ENCODE data around the gene CTSD.

Gene CTSD

DNA sequence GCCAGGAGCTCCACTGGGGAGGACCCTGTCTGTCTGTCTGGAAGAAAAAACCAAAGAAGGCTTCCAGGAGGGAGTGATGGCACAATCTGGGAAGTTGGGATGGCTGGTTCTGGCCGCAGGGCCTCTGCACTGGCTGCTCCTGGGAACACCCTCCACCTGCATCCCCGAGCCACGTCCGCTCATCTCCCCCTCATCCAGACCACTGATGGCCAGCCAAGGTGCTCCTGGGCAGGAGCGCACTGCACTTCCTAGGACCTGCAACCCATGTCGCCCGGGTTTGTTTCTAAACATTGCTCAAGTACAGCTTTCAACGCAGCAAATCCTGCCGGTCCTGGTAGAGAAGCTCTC is 8.4 kb downstream of the CTSD start:
- DNase-seq (ENCODE audit: low spot score) = no peak
- TF ChIP-seq, protein P1, sequence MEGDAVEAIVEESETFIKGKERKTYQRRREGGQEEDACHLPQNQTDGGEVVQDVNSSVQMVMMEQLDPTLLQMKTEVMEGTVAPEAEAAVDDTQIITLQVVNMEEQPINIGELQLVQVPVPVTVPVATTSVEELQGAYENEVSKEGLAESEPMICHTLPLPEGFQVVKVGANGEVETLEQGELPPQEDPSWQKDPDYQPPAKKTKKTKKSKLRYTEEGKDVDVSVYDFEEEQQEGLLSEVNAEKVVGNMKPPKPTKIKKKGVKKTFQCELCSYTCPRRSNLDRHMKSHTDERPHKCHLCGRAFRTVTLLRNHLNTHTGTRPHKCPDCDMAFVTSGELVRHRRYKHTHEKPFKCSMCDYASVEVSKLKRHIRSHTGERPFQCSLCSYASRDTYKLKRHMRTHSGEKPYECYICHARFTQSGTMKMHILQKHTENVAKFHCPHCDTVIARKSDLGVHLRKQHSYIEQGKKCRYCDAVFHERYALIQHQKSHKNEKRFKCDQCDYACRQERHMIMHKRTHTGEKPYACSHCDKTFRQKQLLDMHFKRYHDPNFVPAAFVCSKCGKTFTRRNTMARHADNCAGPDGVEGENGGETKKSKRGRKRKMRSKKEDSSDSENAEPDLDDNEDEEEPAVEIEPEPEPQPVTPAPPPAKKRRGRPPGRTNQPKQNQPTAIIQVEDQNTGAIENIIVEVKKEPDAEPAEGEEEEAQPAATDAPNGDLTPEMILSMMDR (IDR thresholded peaks at IDR 0.05; ENCODE audit: extremely low read depth, insufficient read depth, missing control alignments) = no peak
- in situ Hi-C loops (cut with MboI; ENCODE audit: low pct_unique_long_range_greater_than_20kb, low sequenced_read_pairs, unreplicated experiment) = no loop called here

DNA sequence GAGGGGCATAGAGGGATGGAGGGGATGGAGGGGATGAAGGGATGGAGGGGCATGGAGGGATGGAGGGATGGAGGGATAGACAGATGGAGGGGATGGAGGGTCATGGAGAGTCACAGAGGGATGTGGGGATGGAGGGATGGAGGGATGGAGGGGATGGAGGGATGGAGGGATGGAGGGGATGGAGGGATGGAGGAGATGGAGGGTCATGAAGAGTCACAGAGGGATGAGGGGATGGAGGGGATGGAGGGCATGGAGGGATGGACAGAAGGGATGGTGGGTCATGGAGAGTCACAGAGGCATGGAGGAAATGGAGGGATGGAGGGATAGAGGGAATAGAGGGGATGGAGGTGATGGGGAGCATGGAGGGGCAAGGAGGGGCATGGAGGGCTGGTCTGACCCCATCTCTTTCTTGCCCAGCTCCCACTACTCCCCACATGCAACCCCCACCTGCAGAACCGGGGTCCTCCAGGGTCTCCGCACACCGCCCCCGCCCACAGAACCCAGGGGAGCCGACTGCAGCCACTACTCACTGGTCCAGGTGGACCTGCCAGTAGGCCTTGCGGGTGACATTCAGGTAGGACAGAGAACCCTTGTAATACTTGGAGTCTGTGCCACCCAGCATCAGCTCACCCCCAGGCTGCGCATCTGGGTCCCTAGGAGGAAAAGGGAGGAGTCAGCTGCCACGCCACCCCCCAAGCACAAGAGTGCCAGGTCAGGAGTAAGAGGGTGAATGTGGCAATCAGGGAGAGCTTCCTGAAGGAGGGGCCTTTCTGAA is 9.2 kb downstream of the CTSD start:
- DNase-seq (ENCODE audit: low spot score) = no peak
- in situ Hi-C loops (cut with MboI; ENCODE audit: low pct_unique_long_range_greater_than_20kb, low sequenced_read_pairs, unreplicated experiment) = no loop called here
- TF ChIP-seq, protein P1 (IDR thresholded peaks at IDR 0.05; ENCODE audit: extremely low read depth, insufficient read depth, missing control alignments) = no peak

- no peak for DNase-seq (ENCODE audit: low spot score)
- TF ChIP-seq, protein P1 (IDR thresholded peaks at IDR 0.05; ENCODE audit: extremely low read depth, insufficient read depth, missing control alignments) = no peak
- in situ Hi-C loops (cut with MboI; ENCODE audit: low pct_unique_long_range_greater_than_20kb, low sequenced_read_pairs, unreplicated experiment) = no loop called here
Observed at GRCh38 chr11:1753929-1754305, 9.8 kb downstream of the CTSD start.

DNA sequence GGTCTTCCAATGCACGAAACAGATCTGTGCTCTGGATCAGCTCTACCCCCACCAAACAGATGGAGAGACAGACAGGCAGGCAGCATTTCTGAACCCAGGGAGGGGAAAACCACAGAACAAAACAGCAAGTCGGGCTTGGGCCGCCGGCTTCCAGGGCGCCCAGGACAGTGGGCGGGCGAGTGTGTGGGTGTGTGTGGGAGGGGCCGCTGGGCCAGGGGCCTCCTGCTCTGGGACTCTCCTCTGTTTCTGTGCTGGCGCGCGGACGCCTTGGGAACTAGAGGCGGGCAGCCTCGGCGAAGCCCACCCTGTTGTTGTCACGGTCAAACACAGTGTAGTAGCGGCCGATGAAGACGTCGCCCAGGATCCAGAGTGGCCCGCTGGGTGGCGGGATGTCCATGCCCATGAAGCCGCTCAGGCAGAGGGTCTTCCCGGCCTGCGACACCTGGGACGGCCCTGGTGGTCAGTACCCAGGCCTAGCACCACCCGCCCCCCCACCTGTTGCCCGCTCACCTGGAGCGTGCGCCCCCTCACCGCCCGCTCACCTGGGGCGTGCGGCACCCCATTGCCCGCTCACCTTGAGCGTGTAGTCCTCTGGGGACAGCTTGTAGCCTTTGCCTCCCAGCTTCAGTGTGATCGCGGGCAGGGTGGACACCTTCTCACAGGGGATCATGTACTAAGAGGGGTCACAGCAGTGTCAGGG is 10.3 kb downstream of the CTSD start:
- TF ChIP-seq, protein P1 (IDR thresholded peaks at IDR 0.05; ENCODE audit: extremely low read depth, insufficient read depth, missing control alignments) = no peak
- in situ Hi-C loops (cut with MboI; ENCODE audit: low pct_unique_long_range_greater_than_20kb, low sequenced_read_pairs, unreplicated experiment) = no loop called here
- no peak for DNase-seq (ENCODE audit: low spot score)

DNA sequence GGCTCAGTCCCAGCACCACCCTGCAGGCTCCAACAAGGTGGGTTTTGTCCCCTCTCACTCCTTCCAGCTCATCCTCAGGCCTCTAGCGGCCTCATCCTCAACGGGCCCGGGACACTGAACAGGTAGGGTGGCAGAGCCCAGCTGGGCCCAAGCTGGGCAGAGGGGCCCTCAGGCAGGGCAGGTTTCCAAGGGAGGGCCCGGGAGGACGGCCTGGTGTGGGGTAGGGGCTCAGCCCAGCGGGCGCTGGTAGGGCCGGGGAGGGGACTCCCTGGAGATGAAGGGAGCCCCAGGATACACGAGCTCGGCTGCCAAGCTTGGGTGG is 10.9 kb downstream of the CTSD start:
- in situ Hi-C loops (cut with MboI; ENCODE audit: low pct_unique_long_range_greater_than_20kb, low sequenced_read_pairs, unreplicated experiment) = no loop called here
- no peak for DNase-seq (ENCODE audit: low spot score)
- TF ChIP-seq, protein P1 (IDR thresholded peaks at IDR 0.05; ENCODE audit: extremely low read depth, insufficient read depth, missing control alignments) = no peak

DNA sequence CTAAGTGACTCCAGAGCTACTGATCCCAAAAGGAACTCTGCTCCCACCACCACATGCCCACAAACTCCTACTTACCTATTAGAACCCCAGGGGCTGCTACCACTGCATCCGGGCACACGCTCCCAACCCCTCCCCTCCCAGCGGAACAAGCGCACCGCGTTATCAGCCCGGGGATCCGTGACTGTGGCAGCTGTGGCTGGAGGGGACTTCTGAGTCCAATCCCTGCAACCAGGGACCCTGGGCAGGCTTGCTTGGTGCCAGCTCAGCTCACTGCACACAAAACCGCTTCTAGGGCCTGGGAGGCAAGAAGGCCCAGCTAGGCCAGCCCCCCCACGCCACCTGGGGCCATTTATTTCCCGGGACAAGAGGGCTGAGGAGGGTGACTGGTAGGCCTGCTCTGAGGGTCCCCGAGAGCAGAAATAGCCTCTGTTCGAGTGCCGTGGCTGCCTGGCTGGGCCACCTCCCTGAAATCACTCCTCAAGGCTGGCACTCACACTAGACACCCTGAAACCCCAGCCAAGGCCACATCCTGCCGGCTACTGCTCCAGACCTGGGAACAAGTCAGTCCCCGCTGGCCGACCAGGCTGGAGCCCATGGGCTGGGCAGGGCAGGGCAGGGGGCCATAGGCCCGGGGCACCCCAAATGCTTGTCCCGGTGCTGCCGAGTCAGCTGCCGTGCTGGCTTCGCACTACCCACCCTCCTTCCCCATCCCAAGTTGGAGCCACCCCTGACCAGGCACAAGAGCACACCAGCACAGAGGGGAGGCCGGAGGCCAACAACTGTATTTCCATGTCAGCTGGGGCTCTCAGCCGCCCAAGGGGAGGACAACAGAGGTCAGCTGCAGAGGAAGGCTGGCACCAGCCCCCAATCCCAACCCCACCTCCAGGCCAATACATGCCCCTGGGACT is 11.5 kb downstream of the CTSD start:
- in situ Hi-C loops (cut with MboI; ENCODE audit: low pct_unique_long_range_greater_than_20kb, low sequenced_read_pairs, unreplicated experiment) = no loop called here
- TF ChIP-seq, protein P1 (IDR thresholded peaks at IDR 0.05; ENCODE audit: extremely low read depth, insufficient read depth, missing control alignments) = no peak
- peak; percentile 38 for DNase-seq (ENCODE audit: low spot score)
